Measurements from ENCODE around the gene DACH2. TPM values are rescaled to one million over a fixed set of nuclear protein-coding genes. Genes with fewer than 3 reads are reported as not detected.

Gene DACH2
- total and polyA plus RNA-seq, 8 donors = 0.06 to 2.7 (median 0.25) TPM

DNA sequence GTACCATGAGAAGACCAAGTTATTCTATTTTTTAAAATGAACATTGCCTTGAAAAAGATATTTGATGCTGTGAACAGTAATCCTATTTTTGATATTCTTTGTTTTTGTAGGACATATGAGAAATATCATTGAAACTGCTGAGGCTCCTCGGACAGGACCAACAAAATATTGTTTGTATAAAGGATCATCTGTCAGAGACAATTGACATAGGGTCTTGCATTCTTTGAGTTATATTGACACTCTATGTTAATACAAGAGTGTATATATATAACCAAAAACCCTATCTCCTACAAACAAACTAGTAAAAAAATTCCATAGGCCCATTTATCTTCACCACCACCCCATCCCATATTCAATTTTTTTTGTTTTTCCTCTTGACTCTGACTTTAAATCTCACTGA, 222.7 kb downstream of the DACH2 start:
- 20 to 46% methylated on average over 1 of the region's 1 CpG for WGBS, 2 donors
- no peak for FAIRE-seq
- intact Hi-C loops (cut with DNase I) = no loop called here
- ATAC-seq = no peak
- DNase-seq = no peak
- Histone ChIP-seq H3K36me3 (no peaks in the 10 kb centered on the region), H3K27ac (no peak overlapping the region), H3K27me3 (no peaks in the 10 kb centered on the region), H3K4me3 (no peak overlapping the region), H3K4me1 (no peaks in the 10 kb centered on the region), H3K9me3 (no peaks in the 10 kb centered on the region)
- TF ChIP-seq, protein P1, sequence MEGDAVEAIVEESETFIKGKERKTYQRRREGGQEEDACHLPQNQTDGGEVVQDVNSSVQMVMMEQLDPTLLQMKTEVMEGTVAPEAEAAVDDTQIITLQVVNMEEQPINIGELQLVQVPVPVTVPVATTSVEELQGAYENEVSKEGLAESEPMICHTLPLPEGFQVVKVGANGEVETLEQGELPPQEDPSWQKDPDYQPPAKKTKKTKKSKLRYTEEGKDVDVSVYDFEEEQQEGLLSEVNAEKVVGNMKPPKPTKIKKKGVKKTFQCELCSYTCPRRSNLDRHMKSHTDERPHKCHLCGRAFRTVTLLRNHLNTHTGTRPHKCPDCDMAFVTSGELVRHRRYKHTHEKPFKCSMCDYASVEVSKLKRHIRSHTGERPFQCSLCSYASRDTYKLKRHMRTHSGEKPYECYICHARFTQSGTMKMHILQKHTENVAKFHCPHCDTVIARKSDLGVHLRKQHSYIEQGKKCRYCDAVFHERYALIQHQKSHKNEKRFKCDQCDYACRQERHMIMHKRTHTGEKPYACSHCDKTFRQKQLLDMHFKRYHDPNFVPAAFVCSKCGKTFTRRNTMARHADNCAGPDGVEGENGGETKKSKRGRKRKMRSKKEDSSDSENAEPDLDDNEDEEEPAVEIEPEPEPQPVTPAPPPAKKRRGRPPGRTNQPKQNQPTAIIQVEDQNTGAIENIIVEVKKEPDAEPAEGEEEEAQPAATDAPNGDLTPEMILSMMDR (IDR thresholded peaks at IDR 0.05) = no peak

DNA sequence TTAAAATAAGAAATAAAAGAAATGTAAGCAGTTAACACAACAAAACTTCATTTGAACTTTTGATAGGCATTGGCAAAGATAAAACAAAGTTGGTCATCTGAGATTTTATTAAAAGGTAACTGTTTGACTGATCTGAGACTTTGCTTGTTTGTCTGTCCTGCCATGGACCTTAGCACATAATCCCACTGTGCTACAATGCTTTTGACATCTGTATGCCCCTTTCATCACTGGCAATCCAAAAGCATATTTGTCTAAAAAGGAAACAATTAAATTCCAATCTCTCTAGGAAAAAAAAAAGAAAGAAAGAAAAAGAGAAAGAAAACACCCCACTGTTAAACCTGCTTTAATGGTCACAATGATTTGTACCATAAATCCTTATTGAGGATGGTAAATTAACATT, 231.0 kb downstream of the DACH2 start:
- H3K4me1 ChIP-seq = no peaks in the 10 kb centered on the region
- H3K27ac ChIP-seq = no peak overlapping the region
- DNase-seq = no peak
- no peaks in the 10 kb centered on the region for H3K9me3 ChIP-seq
- intact Hi-C loops (cut with DNase I) = no loop called here
- ATAC-seq = no peak
- H3K4me3 ChIP-seq = no peak overlapping the region
- FAIRE-seq = no peak
- no peaks in the 10 kb centered on the region for H3K36me3 ChIP-seq
- TF ChIP-seq, protein P1 (IDR thresholded peaks at IDR 0.05) = no peak
- peaks cover 0 to 7% (median 0%) of the 10 kb centered on the region in 4 donors for H3K27me3 ChIP-seq

DNA sequence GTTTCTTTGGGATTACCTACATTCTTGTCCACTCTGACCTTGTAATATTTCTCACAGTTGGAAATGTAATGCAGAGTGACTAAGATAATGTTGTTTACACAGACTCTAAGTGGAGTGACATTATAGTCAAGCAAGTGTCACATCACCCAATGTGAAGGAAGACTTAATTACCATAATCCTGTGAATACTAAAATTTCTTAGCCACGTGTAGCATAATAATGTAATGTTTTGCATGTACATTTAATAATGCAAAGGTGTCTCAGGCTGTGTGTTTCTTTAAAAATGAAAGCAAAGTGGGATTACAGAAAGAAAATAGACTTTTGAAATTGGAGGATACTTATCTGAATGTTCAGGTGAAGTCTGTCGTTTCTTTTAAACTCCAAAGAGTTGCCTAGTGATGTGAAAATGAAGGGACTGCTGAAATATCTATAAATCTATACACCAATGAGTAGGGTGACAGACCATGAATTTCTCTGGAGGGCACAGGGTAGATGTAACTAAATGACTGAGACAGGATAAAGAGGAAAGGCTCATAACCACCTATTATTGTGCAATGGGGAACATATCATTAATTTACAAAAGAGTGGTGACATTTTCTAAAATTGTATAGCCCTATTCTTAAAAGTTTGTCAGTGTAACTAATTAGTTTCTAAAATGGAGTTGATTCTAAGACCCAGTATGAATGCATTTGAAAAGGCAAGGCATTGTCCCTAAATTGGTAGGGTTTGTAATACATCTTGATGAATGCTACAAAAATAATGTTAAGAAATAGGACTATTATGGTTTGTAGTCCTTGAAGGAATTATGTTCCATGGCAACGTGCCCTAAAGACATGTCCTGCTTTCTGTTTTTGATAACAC, 235.7 kb downstream of the DACH2 start:
- ATAC-seq (no peak), DNase-seq (no peak), FAIRE-seq (no peak)
- 18 to 29% methylated on average over 3 of the region's 3 CpGs for WGBS, 2 donors
- no peaks in the 10 kb centered on the region for H3K9me3 ChIP-seq
- H3K27ac ChIP-seq = no peak overlapping the region
- intact Hi-C loops (cut with DNase I) = no loop called here
- no peaks in the 10 kb centered on the region for H3K36me3 ChIP-seq
- H3K4me3 ChIP-seq = no peak overlapping the region
- TF ChIP-seq, protein P1 (IDR thresholded peaks at IDR 0.05) = no peak
- peaks cover 0 to 11% (median 0%) of the 10 kb centered on the region in 4 donors for H3K27me3 ChIP-seq
- no peaks in the 10 kb centered on the region for H3K4me1 ChIP-seq

DNA sequence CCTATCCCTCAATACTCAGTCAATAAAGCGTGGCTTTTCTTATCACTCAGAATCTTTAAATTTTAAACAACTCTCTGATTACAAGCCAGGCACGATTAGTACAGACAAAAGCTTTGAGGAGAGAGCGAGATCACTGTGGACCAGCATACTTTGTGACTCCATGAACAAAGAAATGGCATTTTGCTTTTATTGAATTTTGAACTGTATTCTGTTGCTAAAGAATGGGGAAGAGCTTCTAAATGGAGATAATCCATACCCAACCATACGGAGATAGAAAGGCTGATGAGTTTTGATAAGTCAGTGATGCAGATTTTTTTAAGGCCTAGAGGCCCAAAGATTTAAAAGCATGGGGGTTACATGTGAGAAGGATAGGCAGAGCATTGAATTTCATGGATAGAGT, 259.1 kb downstream of the DACH2 start:
- H3K9me3 ChIP-seq = no peaks in the 10 kb centered on the region
- intact Hi-C loops (cut with DNase I) = no loop called here
- FAIRE-seq (no peak), ATAC-seq (no peak), DNase-seq (no peak)
- no peaks in the 10 kb centered on the region for H3K27me3 ChIP-seq
- no peaks in the 10 kb centered on the region for H3K36me3 ChIP-seq
- no peak overlapping the region for H3K4me3 ChIP-seq
- 33 to 39% methylated on average over 4 of the region's 4 CpGs for WGBS, 2 donors
- TF ChIP-seq, protein P1 (IDR thresholded peaks at IDR 0.05) = no peak
- no peak overlapping the region for H3K27ac ChIP-seq
- no peaks in the 10 kb centered on the region for H3K4me1 ChIP-seq

DNA sequence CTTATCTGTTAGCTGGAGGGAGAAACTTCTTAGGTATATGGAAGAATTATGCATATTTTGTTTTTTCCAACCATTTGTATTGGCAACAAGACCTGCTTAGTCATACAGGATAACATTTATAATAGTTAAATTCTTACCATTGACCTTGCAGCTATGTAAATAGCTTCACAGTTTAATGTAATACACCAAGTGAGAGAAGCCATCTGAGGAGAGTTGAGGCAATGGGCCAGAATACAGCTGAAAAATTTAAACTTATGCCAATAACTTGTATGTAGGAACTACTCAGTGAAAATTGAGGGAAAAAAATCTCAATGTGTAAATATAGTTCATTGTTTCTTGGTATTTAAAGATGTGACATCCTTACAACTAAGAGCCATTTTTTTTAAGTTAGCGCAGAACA, 273.5 kb downstream of the DACH2 start:
- no peak overlapping the region for H3K4me3 ChIP-seq
- 81 to 92% methylated on average over 1 of the region's 1 CpG for WGBS, 2 donors
- FAIRE-seq (no peak), ATAC-seq (no peak), DNase-seq (no peak)
- intact Hi-C loops (cut with DNase I) = no loop called here
- H3K4me1 ChIP-seq = no peaks in the 10 kb centered on the region
- no peaks in the 10 kb centered on the region for H3K9me3 ChIP-seq
- TF ChIP-seq, protein P1 (IDR thresholded peaks at IDR 0.05) = no peak
- H3K27ac ChIP-seq = no peak overlapping the region
- no peaks in the 10 kb centered on the region for H3K36me3 ChIP-seq
- H3K27me3 ChIP-seq = no peaks in the 10 kb centered on the region

Measured in pancreas (tissue), 10 donors.